DOHH2 (cell line): ENCODE measurements around the gene WWOX.

Experiments
- EZH2phosphoT487 ChIP-seq: fragments of 200-600 bp; sonication (generic); IDR thresholded peaks from 2 replicates; pipeline ENCODE4 v1.6.1; 2017; ENCODE audit warnings: borderline replicate concordance, mild to moderate bottlenecking, antibody characterized with exemption, low read length, moderate library complexity, mixed read lengths
- TF ChIP-seq, protein P1 (sequence below): fragments of 200-600 bp; sonication (generic); IDR thresholded peaks from one replicate; pipeline ENCODE4 v1.5.1; 2014; ENCODE audit warnings: antibody characterized with exemption, mild to moderate bottlenecking, low read depth, low read length; ENCODE audit not compliant: poor library complexity, severe bottlenecking

GRCh38 chr16:78931678-78932077 is 832.2 kb downstream of the WWOX start:
- TF ChIP-seq, protein P1, sequence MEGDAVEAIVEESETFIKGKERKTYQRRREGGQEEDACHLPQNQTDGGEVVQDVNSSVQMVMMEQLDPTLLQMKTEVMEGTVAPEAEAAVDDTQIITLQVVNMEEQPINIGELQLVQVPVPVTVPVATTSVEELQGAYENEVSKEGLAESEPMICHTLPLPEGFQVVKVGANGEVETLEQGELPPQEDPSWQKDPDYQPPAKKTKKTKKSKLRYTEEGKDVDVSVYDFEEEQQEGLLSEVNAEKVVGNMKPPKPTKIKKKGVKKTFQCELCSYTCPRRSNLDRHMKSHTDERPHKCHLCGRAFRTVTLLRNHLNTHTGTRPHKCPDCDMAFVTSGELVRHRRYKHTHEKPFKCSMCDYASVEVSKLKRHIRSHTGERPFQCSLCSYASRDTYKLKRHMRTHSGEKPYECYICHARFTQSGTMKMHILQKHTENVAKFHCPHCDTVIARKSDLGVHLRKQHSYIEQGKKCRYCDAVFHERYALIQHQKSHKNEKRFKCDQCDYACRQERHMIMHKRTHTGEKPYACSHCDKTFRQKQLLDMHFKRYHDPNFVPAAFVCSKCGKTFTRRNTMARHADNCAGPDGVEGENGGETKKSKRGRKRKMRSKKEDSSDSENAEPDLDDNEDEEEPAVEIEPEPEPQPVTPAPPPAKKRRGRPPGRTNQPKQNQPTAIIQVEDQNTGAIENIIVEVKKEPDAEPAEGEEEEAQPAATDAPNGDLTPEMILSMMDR: no peak
- no peak for TF ChIP-seq EZH2phosphoT487
